Measurements from ENCODE around the gene PSMD12. TPM values are rescaled to one million over a fixed set of nuclear protein-coding genes. Genes with fewer than 3 reads are reported as not detected.

The PSMD12 gene
- 19.1 and 35.2 TPM in 2 replicates for total RNA-seq (ENCODE audit: low replicate concordance)

DNA sequence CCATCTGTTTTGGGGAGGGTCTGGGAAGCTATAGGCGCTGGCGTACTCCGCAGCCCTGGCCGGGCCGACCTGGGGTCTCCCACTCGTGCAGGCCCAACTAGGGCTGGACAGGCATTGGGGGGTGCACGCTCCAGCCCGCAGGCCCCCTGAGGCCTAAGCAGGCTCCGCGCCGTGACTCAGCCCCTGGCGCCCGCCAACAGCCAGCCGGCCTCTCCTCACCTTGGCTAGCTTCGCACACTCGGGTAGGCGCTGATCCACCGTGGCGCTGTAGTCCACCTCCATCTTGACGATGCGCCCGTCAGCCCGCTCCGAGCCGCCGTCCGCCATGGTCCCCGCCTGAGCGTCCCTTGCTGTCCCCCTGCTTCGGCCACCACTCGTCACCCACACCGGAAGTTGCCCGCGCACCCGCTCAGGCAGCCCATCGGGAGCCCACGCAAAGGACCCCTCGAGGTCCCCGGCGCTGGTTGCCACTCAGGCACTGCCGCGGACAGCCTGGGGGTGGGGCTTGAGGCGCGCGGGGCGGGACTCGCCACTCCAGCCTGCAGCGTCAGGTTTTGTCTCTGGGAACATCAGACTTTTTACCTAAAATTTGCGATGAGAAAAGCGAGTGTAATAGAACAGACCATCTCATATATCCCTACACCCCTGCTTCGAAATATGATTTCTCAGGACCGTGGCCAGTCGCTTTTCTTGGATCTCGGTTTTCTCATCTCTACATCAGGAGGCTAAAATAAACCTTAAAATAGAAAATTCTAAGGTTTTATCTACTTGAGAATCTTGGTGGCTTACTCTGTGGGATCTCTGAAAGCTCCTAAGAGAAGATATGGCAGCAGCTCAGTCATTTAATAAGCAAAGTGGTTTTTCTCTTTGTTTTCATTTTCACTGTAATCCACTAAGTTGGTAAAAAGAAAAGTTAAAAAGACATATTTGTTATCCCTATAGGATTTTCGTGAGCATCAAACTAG lies at the start of gene PSMD12:
Gene PSMD12, minus strand, starts transcription at position 385 of the 965 bp plus-strand sequence. Its CDS starts 58 bp downstream, at position 327.
- H3K4me3 ChIP-seq (ENCODE audit: low read depth, low read length), result peak within 1 kb of the TSS; percentile 99
- TF ChIP-seq, protein P1, sequence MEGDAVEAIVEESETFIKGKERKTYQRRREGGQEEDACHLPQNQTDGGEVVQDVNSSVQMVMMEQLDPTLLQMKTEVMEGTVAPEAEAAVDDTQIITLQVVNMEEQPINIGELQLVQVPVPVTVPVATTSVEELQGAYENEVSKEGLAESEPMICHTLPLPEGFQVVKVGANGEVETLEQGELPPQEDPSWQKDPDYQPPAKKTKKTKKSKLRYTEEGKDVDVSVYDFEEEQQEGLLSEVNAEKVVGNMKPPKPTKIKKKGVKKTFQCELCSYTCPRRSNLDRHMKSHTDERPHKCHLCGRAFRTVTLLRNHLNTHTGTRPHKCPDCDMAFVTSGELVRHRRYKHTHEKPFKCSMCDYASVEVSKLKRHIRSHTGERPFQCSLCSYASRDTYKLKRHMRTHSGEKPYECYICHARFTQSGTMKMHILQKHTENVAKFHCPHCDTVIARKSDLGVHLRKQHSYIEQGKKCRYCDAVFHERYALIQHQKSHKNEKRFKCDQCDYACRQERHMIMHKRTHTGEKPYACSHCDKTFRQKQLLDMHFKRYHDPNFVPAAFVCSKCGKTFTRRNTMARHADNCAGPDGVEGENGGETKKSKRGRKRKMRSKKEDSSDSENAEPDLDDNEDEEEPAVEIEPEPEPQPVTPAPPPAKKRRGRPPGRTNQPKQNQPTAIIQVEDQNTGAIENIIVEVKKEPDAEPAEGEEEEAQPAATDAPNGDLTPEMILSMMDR (IDR thresholded peaks at IDR 0.05; ENCODE audit: insufficient read depth, low read length), result no peak

GRCh38 chr17:67415291-67415690 lies 48.9 kb upstream of the PSMD12 start:
- DNase-seq (ENCODE audit: low read depth), result no peak
- TF ChIP-seq, protein P1 (IDR thresholded peaks at IDR 0.05; ENCODE audit: insufficient read depth, low read length), result no peak
- H3K4me3 ChIP-seq (ENCODE audit: low read depth, low read length), result no peak overlapping the region

More for the DNA sequence above, at the start of gene PSMD12:
- DNase-seq (ENCODE audit: low read depth), result peak; percentile 88

GRCh38 chr17:67414559-67414958 lies 48.2 kb upstream of the PSMD12 start:
- DNase-seq (ENCODE audit: low read depth), result no peak
- TF ChIP-seq, protein P1 (IDR thresholded peaks at IDR 0.05; ENCODE audit: insufficient read depth, low read length), result no peak
- no peak overlapping the region for H3K4me3 ChIP-seq (ENCODE audit: low read depth, low read length)

GRCh38 chr17:67414130-67414529 lies 47.8 kb upstream of the PSMD12 start:
- H3K4me3 ChIP-seq (ENCODE audit: low read depth, low read length), result no peak overlapping the region
- TF ChIP-seq, protein P1 (IDR thresholded peaks at IDR 0.05; ENCODE audit: insufficient read depth, low read length), result no peak
- no peak for DNase-seq (ENCODE audit: low read depth)

- DNase-seq (ENCODE audit: low read depth), result no peak
- TF ChIP-seq, protein P1 (IDR thresholded peaks at IDR 0.05; ENCODE audit: insufficient read depth, low read length), result no peak
- no peak overlapping the region for H3K4me3 ChIP-seq (ENCODE audit: low read depth, low read length)
These were observed 47.0 kb upstream of the PSMD12 start for GRCh38 chr17:67413388-67413787.

GRCh38 chr17:67412941-67413340 lies 46.6 kb upstream of the PSMD12 start:
- no peak for DNase-seq (ENCODE audit: low read depth)
- TF ChIP-seq, protein P1 (IDR thresholded peaks at IDR 0.05; ENCODE audit: insufficient read depth, low read length), result no peak
- no peak overlapping the region for H3K4me3 ChIP-seq (ENCODE audit: low read depth, low read length)
